LoVo (cell line): Measurements from ENCODE around the gene SUMO3.

ENCODE experiments used
- DNase-seq: peaks from one replicate; pipeline ENCODE4 v3.0.0-alpha.2; 2016; ENCODE audit warnings: low spot score

SUMO3 gene

GRCh38 chr21:44817914-44818639 is at the start of gene SUMO3:
Gene SUMO3 (minus strand): TSS chr21:44818062. CDS start chr21:44817968, 94 bp downstream.
- peak; percentile 85 for DNase-seq

- no peak for DNase-seq
Measured at GRCh38 chr21:44867464-44867863, 49.6 kb upstream of the SUMO3 start.

- DNase-seq = no peak
Measured at GRCh38 chr21:44866780-44867179, 48.9 kb upstream of the SUMO3 start.

- DNase-seq = no peak
Measured at GRCh38 chr21:44865561-44866280, 47.9 kb upstream of the SUMO3 start.

GRCh38 chr21:44862869-44863685 is 45.2 kb upstream of the SUMO3 start:
- no peak for DNase-seq

- no peak for DNase-seq
Measured at GRCh38 chr21:44858791-44859190, 40.9 kb upstream of the SUMO3 start.

GRCh38 chr21:44858291-44858690 is 40.4 kb upstream of the SUMO3 start:
- DNase-seq = no peak

- no peak for DNase-seq
Measured at GRCh38 chr21:44857127-44857892, 39.4 kb upstream of the SUMO3 start.

GRCh38 chr21:44856131-44856530 is 38.3 kb upstream of the SUMO3 start:
- no peak for DNase-seq

- no peak for DNase-seq
Measured at GRCh38 chr21:44855572-44855971, 37.7 kb upstream of the SUMO3 start.

GRCh38 chr21:44854664-44855446 is 37.0 kb upstream of the SUMO3 start:
- no peak for DNase-seq

- no peak for DNase-seq
Measured at GRCh38 chr21:44854391-44854663, 36.5 kb upstream of the SUMO3 start.

GRCh38 chr21:44853601-44854390 is 35.9 kb upstream of the SUMO3 start:
- no peak for DNase-seq

- DNase-seq = no peak
Measured at GRCh38 chr21:44850905-44851657, 33.2 kb upstream of the SUMO3 start.

- no peak for DNase-seq
Measured at GRCh38 chr21:44850208-44850800, 32.4 kb upstream of the SUMO3 start.

- DNase-seq = peak; percentile 29
Measured at GRCh38 chr21:44849616-44850130, 31.8 kb upstream of the SUMO3 start.

GRCh38 chr21:44848821-44849521 is 31.1 kb upstream of the SUMO3 start:
- DNase-seq = no peak

- no peak for DNase-seq
Measured at GRCh38 chr21:44847261-44848056, 29.6 kb upstream of the SUMO3 start.
